HG03378 (cell line): ENCODE measurements around the gene FZD4.
"Not testable (repeated sequence)": the region's sequence is repeated elsewhere in the genome, so short reads cannot be mapped to it uniquely, and the experiment has no call there.

Experiments
- ATAC-seq: cut with Tn5 transposase; IDR thresholded peaks from one replicate; pipeline ENCODE4 v1.9.1; 2021; ENCODE audit warnings: mild to moderate bottlenecking, moderate library complexity; ENCODE audit not compliant: unreplicated experiment

FZD4 gene

DNA sequence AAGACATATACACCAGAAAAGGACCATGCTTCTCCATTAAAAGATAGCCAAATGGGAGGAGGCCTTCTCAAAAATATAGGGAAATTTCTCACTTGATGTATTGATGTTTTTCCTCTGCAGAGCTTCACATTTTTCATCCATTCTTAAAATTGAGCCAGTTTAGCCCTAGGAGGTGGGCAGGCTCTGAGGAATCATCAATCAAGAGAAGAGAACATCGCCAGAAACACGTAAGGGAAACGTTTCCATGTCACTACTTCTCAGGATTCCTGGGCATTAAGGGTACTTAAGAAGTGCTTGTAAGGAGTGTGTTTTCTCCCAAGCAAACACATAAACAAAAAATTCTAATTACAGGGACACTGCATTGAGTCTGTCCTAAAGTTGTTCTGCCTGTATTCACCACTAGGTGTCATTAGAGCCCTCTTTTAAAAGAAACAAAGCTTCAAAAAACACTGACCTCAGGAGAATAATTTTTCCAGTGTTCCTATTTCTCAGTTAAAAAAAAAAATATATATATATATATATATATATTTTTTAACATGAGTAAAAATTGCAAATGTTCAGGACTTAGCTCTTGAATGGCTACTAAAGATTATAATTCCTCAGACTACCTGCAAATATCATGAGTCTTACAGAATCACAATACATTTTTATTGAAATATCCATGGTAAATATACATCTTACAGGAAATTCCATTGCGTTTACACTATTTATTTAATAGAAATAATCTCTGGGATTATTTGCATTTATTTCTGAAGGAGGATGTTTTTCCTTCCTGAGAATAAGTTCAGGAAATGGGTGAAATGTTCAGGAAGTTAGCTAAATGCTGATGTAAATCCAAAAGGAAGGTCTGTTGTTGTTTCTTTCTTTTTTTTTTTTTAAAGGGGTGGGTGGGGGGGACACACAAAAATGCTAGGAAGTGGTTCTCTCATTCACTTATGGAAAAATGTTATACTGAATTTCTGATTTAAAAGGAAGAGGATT lies 16.0 kb downstream of the FZD4 start:
- no peak for ATAC-seq

DNA sequence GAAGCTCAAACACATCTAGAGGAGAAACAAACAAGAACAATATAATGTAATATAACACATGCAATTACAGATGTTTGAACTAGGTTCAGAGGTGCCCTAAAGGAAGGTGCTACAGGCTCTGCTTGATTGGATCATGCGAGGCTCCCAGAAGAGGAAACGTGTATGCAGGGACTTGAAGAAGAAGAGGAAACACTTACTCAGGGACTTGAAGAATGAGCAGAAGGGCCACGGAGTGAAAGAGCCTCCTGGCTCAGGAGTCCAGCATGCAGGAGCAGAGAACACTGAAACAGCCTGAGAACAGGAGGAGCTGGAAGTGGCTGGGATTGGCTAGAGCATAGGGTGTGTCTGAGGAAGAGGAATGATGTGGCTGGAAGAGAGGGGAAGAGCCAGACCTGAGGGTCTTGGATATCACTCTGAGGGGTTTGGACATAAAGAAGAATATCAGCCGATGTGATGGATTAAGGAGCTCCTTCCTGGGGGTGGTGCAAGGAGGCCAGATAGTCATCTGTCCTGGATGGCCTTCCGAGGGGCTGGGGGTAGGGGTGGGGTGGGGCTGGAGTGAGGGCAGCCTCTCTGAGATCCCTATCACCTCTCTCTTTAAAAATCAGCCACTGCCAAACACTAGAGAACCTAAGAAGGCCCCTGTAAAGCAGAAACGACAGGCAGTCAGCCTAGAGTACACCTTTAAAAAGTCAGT lies 16.8 kb downstream of the FZD4 start:
- ATAC-seq, result no peak

DNA sequence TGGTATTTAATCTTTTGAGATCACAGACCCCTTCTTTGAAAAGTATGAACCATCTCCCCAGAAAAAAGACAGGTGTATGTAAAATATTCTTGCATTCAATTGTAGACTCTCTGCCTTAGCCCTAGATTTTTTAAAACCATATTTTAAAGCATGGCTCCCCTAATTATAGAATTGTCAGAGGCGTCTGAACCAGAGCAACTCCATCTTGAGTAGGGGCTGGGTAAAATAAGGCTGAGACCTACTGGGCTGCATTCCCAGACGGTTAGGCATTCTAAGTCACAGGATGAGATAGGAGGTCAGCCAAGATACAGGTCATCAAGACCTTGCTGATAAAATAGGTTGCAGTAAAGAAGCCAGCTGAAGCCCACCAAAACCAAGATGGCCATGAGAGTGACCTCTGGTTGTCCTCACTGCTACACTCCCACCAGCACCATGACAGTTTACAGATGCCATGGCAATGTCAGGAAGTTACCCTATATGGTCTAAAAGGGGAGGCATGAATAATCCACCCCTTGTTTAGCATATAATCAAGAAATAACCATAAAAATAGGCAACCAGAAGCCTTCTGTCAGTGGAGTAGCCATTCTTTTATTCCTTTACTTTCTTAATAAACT lies 17.9 kb downstream of the FZD4 start:
- not testable (repeated sequence) for ATAC-seq

DNA sequence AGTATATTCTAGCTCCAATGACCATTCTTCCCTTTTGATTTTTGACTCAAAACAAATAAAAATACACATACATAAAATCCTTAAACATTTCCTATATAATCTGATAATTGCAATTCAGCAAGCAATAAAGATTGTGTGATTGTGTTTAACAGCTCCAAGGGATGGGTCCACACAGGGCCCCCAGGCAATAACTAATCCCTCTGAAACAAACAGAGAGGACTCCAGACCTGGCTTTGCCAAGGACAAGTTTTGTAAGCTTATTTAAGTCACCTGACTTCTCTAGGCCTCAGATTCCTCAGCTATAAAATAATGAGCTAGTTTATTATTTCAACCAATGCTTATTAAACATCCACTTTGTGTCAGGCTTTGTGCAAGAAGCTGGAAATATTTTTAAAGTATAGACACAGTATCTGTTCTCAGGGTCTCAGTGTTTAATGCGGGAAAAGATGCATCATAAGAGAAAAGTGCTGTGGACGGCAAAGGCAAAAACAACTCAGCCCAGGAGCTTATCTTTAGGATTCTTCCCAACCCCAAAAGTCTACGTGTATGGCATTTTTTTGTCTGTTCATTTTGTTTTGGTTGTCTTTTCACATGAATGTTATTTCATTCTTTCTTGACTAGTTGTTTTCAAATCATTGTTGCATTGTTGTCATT lies 20.1 kb downstream of the FZD4 start:
- ATAC-seq, result no peak

DNA sequence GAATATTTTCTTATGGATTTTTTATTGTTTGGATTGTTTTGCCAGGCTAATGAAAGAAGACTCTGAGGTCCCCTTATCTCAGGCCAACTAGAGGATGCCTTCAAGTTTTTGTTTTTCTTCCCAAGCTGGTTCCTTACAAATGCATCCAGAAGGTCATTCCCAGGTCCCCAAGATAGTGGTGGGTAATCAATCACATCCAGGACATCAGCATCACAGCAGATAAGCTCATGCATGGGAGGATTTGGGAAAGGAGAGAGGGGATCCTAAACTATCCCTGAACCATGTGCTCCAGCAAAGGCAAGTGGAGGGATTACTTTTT lies 20.7 kb downstream of the FZD4 start:
- ATAC-seq, result no peak

DNA sequence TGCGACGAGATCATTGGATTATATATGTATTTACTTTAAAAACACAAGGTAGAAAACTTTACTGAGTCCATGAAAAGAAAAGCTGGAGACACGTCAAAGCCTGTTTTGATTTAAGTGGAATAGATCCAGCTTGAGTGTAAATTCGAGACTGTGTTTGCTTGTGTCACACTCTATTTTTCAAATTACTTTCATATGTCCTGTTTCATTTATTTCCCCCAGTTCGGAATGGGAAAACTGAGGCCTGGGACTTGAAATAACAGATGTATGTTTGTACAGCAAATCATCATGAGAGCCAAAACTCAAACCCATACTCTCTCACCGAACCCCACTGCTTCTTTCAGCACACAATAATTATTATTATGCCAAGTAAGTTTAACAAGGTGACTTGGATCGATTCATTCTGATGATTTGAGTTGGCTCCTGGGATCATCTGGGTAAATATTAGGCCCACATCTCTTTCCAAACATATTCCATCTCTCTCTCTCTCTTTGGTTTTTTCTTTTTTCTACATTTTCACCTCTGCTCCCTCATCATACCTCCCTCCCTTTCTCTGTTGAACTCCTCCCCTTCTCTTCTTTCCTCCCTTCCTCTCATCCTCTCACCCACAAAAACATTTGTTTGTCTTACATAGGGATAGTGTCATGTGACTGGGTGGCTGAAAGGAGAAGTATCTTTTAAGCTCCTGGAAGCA lies 21.2 kb downstream of the FZD4 start:
- ATAC-seq, result no peak

DNA sequence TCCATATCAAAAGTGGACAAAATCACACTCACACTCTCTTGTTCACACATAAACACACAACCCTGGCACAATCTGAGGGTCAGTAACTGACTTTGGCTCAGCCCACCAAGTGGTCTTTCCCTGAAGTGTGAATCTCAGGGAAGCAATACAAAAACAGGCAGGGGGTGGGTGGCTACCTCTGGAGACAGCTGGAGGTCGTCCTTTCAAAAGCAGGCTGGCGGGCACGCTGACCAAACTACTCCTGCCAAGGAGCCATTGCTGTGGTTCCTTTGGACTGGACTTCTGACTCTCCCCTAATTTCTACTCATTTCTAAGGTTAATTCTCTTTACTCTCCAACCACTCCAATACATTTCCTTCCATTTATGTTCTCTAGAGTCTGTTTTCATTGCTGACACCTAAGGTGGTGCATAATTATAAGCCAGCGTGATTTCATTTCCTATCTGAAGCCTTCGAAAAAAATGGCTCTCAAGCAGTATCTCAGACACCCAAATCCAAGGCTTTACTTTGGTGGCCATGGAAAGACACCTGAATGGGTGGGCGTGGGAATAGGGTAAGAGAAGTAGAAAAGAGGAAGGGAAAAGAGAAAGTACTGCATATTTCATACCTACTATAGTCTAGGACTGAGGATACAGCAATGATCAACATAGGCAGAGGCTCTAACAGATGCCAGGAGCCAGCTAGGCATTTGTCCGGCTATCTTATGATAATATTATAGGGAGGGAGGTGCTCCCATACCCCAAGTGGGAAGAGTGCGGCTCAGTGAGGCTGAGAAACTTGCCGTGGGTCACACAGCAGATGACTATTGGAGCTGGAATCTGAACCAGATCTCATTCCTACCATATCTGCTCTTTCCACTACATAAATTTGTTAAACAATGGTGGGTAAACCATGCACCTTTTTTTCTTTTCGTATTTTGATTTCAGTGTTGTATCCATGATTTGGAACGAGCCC lies 22.0 kb downstream of the FZD4 start:
- ATAC-seq, result no peak

DNA sequence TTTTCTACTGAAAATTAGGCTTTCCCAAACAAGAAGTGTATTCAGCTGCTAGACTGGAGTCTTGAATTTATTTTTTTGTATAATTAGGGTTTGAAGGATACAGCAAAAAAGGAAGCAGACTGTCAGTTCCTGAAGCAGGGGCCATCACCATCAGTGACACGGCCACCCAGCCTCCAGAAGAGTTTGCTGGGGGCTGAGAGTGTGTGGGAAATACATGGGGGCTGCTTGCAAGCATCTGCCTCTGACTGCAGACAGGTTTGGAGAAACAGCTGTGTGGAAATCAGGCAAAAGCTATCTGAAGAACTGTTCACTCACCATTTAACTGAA lies 23.0 kb downstream of the FZD4 start:
- ATAC-seq, result no peak

DNA sequence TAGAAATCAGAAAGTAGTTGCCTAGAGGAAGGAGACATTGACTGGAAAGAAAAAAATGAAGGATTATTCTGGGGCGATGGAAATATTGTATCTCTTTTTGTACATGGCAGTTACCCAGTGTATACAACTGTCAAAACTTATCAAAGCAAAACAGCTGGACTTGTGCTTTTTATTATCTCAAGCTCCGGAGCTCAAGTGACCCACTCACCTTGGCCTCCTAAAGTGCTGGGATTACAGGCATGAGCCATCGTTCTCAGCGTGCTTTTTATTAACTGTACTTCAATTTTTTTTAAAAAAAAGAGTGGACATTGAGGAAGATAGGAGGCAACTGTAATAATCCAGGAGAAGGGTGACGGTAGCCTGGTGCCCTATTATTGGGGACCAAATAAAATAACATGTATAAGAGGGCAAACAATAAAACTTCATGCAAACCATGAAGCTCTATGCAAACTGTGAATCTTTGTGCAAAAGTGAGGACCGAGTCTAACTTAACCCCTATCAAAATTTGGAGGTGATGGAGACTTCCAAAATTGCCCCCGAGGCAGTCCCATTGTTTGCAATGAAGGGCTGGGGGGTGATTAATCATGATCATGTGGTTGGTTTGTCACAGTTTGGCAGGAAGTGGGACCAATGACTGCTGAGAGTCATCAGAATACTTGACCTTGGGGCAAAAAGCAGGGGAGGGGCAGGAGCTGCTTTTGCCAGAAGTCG lies 23.5 kb downstream of the FZD4 start:
- no peak for ATAC-seq

DNA sequence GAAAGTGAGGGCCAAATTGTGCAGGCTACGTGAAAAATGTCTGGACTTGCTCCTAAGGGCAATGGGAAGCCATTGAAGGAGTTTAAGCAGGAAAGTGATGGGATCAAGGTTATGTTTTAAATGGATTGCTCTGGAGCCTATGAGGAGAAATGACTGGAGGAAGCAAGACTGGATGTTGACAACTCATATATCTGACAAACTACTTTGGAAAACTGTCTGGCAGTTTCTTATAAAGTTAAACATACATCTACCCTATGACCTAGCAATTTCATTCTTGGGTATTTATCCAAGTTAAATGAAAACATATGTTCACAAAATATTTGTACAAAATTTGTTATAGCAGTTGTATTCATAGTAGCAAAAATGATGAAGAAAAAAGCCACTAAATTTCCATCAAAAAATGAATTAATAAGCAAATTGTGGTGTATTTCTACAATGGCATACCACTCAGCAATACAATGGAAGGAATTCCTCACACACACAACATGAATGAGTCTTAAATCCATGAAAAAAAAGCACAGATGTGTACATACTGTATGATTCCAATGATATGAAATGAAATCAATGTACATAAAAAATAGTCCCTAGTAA lies 24.1 kb downstream of the FZD4 start:
- no peak for ATAC-seq

DNA sequence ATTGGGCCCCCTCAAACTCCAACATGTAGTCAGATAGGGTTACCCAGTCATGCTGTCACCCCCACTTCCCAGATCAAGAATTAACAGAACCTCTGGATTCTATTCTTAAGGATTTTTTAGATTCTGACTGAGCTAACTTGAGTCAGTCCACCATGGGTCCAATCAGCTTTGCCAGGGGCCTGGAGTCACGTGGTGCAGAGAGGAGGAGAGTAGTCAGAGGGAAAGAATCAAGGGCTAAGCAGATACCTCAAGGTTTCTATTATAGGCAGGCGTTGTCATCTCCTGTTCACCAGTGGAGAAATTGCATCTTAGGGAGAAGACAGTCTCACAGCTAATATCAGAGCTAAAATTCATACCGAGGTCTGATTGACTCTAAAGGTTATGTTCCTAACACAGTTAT lies 28.2 kb downstream of the FZD4 start:
- no peak for ATAC-seq

DNA sequence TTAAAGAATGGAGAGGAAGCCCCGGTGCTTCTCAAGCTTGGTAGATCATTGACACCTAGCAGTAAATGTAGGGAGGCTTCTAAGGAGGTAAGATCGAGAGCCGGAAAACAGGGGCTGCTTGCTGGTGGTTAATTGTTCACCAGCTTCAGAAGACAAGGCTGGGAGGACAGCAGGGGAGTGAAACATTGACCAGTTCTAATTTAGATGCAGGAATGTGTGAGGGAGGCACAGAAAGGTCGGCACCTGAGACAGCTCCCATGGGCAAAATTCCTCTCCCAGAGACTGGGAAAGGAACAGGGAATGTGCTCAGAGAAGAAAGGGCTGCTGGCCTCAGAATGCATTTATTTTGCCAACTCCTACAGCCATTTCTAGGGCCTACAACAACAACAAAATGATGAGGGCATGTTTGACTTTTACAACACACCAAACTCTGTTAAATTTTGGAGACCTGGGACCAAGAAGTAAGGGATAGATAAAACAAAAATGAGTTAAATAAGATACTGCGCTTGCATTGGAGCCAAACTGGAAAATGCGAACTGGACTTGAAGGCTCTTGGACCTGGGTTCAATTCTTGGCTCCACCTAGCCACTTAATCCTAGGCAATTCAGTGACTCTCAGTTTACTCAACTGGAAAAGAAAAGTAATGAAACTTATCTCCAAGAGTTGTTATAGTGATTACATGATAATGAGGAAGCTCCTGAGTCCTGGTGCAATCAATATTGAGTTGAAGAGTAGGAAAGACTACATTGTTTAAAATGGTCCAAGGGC lies 31.0 kb downstream of the FZD4 start:
- no peak for ATAC-seq

DNA sequence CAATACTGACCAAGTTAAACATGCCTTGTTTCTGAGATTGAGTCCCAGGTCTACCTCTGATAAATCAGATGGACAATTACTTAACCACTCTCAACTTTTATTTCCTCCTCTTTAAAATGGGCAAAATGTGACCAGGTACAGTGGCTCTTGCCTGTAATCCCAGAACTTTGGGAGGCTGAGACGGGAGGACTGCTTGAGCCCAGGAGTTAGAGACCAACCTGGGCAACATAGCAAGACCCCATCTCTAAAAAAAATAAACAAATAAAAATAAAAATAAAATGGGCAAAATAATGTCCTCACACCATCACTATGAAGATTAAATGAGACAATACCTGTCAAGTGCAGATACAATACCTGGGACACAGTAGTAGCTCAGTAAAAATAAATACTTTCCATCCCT lies 33.0 kb downstream of the FZD4 start:
- ATAC-seq, result no peak

DNA sequence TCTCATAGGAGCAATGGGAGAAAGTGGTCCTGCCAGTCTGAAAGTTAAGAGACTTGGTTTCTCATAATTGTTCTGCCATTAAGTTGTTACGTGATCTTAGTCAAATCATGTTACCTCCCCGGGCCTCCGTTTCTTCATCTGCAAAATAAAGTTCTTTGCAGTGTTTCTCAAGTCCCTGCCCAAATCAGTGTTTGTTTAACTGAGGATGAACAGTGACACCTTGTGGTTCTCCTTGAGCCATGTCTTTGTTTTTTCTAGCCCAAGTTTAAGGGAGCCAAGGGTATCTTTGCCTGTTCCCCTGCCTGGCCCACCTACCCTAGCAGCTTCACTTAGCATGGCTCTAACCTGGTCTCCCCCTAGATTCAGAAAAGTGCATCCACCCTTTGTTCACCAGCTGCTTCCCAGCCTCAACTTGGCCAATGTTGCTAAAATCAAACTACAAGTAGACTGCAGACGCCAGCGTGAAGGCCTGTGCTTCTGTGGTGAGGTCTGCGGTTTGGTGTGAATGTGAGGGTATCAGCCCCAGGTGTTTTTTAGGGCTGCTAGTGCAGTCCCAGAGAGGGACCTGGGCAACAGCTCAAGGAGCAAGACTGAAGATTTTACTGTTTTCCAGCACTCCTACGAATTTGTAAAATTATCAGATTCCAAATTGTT lies 35.5 kb downstream of the FZD4 start:
- ATAC-seq, result no peak

DNA sequence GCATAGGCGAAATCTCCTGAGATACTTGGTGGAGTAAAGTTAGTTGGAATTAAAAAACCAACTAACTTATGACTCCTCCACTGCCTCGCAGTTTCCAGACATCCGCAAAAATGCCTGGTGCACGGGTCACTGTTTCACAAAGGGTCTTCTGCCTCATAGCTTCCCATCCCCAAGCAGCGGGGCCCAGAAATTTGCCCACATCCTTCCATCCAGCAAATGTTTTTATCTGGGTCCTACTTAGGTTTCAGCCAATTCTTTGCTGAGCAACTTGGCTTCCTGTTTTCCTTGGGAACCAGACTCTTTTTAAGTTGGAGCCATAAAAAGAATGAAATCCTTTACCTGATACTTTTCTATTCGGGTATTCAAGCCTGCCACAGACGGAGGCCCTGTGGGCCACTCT lies 36.2 kb downstream of the FZD4 start:
- ATAC-seq, result no peak

DNA sequence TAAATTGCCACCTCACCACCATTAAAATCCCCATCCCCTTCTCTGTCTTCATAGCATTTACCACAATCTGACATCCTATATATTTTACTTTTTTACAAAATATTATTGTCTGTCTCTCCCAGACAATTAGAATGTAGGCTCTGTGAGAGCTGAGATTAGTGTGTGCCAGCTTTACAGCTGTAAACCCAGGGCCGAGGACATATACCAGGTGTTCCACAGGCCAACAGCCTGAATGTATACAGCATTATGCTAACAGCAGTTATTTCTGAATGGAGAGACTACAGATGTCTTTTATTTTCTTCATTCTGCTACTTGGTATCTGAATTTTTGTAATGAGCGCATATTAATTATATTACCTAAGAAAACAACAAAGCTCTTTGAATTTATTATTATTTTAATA lies 36.7 kb downstream of the FZD4 start:
- ATAC-seq, result no peak

DNA sequence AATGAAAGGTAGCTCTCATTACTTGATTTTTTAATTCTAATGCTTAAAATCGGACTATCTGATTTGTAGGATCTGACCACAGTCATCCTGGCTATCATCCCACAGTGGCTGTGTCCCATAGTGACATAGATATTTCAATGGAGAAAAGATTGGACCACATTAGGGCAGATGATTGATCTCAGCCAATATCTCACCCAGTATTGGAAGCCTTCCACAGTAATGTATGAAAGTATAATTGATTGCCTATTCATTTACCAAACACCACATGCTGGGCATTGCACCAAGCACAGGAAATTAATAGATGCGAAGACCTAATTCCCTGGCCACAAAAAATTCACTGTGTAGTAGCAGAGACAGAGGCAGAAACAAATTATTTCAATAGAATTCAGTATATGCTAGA lies 37.6 kb downstream of the FZD4 start:
- no peak for ATAC-seq

DNA sequence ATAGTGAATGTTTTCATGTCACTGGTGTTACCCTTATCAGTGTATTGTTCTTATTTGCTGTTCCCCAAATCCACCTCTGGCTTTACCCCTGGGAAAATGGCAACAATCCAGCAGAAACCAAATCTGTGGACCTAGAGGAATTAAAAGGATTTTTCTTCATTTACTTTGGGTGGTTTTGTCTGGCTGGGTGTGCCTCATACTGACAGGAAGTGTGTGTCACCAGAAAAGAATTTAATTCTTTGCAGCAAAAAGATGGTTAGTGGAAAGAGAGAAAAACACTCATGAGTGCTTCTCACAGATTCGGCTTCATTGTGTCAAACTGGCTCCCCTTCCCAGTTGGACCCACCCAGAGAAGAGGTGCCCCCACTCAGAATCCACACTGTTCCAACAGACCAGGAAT lies 38.9 kb downstream of the FZD4 start:
- ATAC-seq, result no peak
